ENCODE results near the gene ZNF408. TPM values are rescaled to one million over a fixed set of nuclear protein-coding genes. Genes with fewer than 3 reads are reported as not detected.

The ZNF408 gene
- polyA plus RNA-seq, 1 donor from 2014 or later = 9.1 TPM

- H3K9me3 ChIP-seq (ENCODE audit: low read length) = no peaks in the 10 kb centered on the region
- no peak overlapping the region for H3K27ac ChIP-seq (ENCODE audit: low read length)
- H3K79me2 ChIP-seq (replicated peaks; ENCODE audit: insufficient read depth, low read length) = no peaks in the 10 kb centered on the region
- H3K4me3 ChIP-seq (ENCODE audit: low read length) = no peak overlapping the region
- no peak overlapping the region for H3K9ac ChIP-seq (ENCODE audit: low read length)
- H4K20me1 ChIP-seq (ENCODE audit: insufficient read depth) = no peaks in the 10 kb centered on the region
- H3K4me2 ChIP-seq (ENCODE audit: low read length) = no peak overlapping the region
- TF ChIP-seq RAD21 (conservative IDR thresholded peaks at IDR 0.05) (no peak), POLR2AphosphoS5 (IDR thresholded peaks at IDR 0.05) (no peak), TAF1 (IDR thresholded peaks at IDR 0.05; ENCODE audit: low read depth) (no peak), CTCF (IDR thresholded peaks at IDR 0.05; ENCODE audit: poor library complexity, severe bottlenecking) (no peak), SMC3 (conservative IDR thresholded peaks at IDR 0.05; ENCODE audit: poor library complexity) (no peak), REST (IDR thresholded peaks at IDR 0.05; ENCODE audit: borderline replicate concordance) (no peak), EP300 (conservative IDR thresholded peaks at IDR 0.05; ENCODE audit: poor library complexity, severe bottlenecking) (no peak), EZH2 (IDR thresholded peaks at IDR 0.05; ENCODE audit: borderline replicate concordance, insufficient read depth, low read length, poor library complexity, severe bottlenecking) (no peak), MXI1 (conservative IDR thresholded peaks at IDR 0.05; ENCODE audit: poor library complexity, severe bottlenecking) (no peak)
- H3K36me3 ChIP-seq (ENCODE audit: insufficient read depth, low read length) = no peaks in the 10 kb centered on the region
- H3K9me2 ChIP-seq (ENCODE audit: insufficient read depth, low read length) = no peaks in the 10 kb centered on the region
- H3F3A ChIP-seq (ENCODE audit: insufficient read depth, low read length, poor library complexity, severe bottlenecking) = no peaks in the 10 kb centered on the region
- H2AFZ ChIP-seq (ENCODE audit: low read depth, low read length) = no peak overlapping the region
- H3K27me3 ChIP-seq (ENCODE audit: insufficient read depth, low read depth, low read length) = no peaks in the 10 kb centered on the region
Measured at GRCh38 chr11:46666516-46666915, 34.3 kb upstream of the ZNF408 start.

- Histone ChIP-seq H3K27ac (ENCODE audit: low read length) (no peak overlapping the region), H3F3A (ENCODE audit: insufficient read depth, low read length, poor library complexity, severe bottlenecking) (no peaks in the 10 kb centered on the region), H3K9ac (ENCODE audit: low read length) (no peak overlapping the region), H3K9me3 (ENCODE audit: low read length) (no peaks in the 10 kb centered on the region), H2AFZ (ENCODE audit: low read depth, low read length) (no peak overlapping the region), H3K9me2 (ENCODE audit: insufficient read depth, low read length) (no peaks in the 10 kb centered on the region), H3K4me2 (ENCODE audit: low read length) (no peak overlapping the region), H3K4me3 (ENCODE audit: low read length) (no peak overlapping the region), H4K20me1 (ENCODE audit: insufficient read depth) (no peaks in the 10 kb centered on the region), H3K79me2 (replicated peaks; ENCODE audit: insufficient read depth, low read length) (no peaks in the 10 kb centered on the region), H3K36me3 (ENCODE audit: insufficient read depth, low read length) (no peaks in the 10 kb centered on the region), H3K27me3 (ENCODE audit: insufficient read depth, low read depth, low read length) (no peaks in the 10 kb centered on the region)
- TF ChIP-seq EZH2 (IDR thresholded peaks at IDR 0.05; ENCODE audit: borderline replicate concordance, insufficient read depth, low read length, poor library complexity, severe bottlenecking) (no peak), EP300 (conservative IDR thresholded peaks at IDR 0.05; ENCODE audit: poor library complexity, severe bottlenecking) (no peak), RAD21 (conservative IDR thresholded peaks at IDR 0.05) (no peak), MXI1 (conservative IDR thresholded peaks at IDR 0.05; ENCODE audit: poor library complexity, severe bottlenecking) (no peak), CTCF (IDR thresholded peaks at IDR 0.05; ENCODE audit: poor library complexity, severe bottlenecking) (no peak), TAF1 (IDR thresholded peaks at IDR 0.05; ENCODE audit: low read depth) (no peak)
Measured at GRCh38 chr11:46667043-46667481, 33.8 kb upstream of the ZNF408 start.
